ENCODE measurements around the gene SPTSSB. TPM values are rescaled to one million over a fixed set of nuclear protein-coding genes. Genes with fewer than 3 reads are reported as not detected.

The SPTSSB gene
- total and polyA plus RNA-seq, 2 experiments from 2014 or later, result 23.5 to 33.5 TPM

DNA sequence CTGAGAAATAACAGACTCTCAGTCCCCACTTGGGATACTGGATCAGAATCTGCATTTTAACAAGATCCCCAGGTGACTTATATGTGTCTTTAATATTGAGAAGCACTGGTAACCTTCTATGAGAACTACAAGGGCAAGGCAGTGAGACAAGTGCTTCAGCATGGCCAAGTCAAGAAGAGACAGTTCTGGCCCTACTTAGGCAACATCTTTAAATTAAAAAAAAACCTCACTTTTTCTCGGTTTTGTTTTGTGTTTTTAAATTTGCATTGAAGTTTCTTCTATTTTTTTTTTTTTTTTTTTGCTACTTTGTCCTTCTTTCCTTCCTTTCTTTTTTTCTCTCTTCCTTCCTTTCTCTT, 42.5 kb upstream of the SPTSSB start (continued):
- TF ChIP-seq, protein P1, sequence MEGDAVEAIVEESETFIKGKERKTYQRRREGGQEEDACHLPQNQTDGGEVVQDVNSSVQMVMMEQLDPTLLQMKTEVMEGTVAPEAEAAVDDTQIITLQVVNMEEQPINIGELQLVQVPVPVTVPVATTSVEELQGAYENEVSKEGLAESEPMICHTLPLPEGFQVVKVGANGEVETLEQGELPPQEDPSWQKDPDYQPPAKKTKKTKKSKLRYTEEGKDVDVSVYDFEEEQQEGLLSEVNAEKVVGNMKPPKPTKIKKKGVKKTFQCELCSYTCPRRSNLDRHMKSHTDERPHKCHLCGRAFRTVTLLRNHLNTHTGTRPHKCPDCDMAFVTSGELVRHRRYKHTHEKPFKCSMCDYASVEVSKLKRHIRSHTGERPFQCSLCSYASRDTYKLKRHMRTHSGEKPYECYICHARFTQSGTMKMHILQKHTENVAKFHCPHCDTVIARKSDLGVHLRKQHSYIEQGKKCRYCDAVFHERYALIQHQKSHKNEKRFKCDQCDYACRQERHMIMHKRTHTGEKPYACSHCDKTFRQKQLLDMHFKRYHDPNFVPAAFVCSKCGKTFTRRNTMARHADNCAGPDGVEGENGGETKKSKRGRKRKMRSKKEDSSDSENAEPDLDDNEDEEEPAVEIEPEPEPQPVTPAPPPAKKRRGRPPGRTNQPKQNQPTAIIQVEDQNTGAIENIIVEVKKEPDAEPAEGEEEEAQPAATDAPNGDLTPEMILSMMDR (conservative IDR thresholded peaks at IDR 0.05; ENCODE audit: low read depth in 2 of 2), result no peak
- TF ChIP-seq EZH2 (IDR thresholded peaks at IDR 0.05; ENCODE audit: low read depth, unreplicated experiment) (no peak), ETS1 (IDR thresholded peaks at IDR 0.05) (no peak)

- H3K9me2 ChIP-seq (ENCODE audit: insufficient read depth), result no peaks in the 10 kb centered on the region
- H3K27me3 ChIP-seq (ENCODE audit: insufficient read depth), result no peaks in the 10 kb centered on the region
- no peaks in the 10 kb centered on the region for H3K79me2 ChIP-seq (replicated peaks; ENCODE audit: insufficient read depth)
- no peak overlapping the region for H2AFZ ChIP-seq
- H3K27me3 Mint-ChIP-seq (ENCODE audit: insufficient read depth, low read depth, poor library complexity), result peaks cover 6% of the 10 kb centered on the region
- no peak overlapping the region for H3K4me3 Mint-ChIP-seq
- peaks cover 4% of the 10 kb centered on the region; the same call in 1 of the 2 replicates for H3K36me3 ChIP-seq (ENCODE audit: insufficient read depth)
- no peak overlapping the region for H3K4me3 ChIP-seq
- peaks cover 33% of the 10 kb centered on the region for H3K4me1 Mint-ChIP-seq
- peaks cover 24% of the 10 kb centered on the region for H3K36me3 Mint-ChIP-seq (ENCODE audit: low read depth)
- H3K4me1 ChIP-seq (ENCODE audit: insufficient read depth), result peaks cover 9% of the 10 kb centered on the region
- H4K20me1 ChIP-seq (replicated peaks; ENCODE audit: insufficient read depth), result no peaks in the 10 kb centered on the region
- no peak overlapping the region for H3K4me2 ChIP-seq
- H3K27ac Mint-ChIP-seq, result no peak overlapping the region
- H3K9me3 Mint-ChIP-seq, result peaks cover 22% of the 10 kb centered on the region
- H3F3A ChIP-seq (replicated peaks; ENCODE audit: low read depth), result no peaks in the 10 kb centered on the region
- H3K27ac ChIP-seq (ENCODE audit: low read depth), result no peak overlapping the region
- no peak for ATAC-seq
- DNase-seq (ENCODE audit: low spot score), result no peak
- TF ChIP-seq STAT1 (IDR thresholded peaks at IDR 0.05; ENCODE audit: unreplicated experiment) (no peak), REST (IDR thresholded peaks at IDR 0.05; ENCODE audit: unreplicated experiment) (no peak), EZH2 (IDR thresholded peaks at IDR 0.05; ENCODE audit: low read depth, unreplicated experiment) (no peak), JUNB (IDR thresholded peaks at IDR 0.05; ENCODE audit: unreplicated experiment) (no peak), ETS1 (IDR thresholded peaks at IDR 0.05) (no peak), ZNF331 (CRISPR knock-in tag; IDR thresholded peaks at IDR 0.05; ENCODE audit: low read depth) (no peak), EZH2phosphoT487 (IDR thresholded peaks at IDR 0.05; ENCODE audit: unreplicated experiment) (no peak), POLR2AphosphoS5 (IDR thresholded peaks at IDR 0.05; ENCODE audit: low read depth) (no peak)
- TF ChIP-seq, protein P2, sequence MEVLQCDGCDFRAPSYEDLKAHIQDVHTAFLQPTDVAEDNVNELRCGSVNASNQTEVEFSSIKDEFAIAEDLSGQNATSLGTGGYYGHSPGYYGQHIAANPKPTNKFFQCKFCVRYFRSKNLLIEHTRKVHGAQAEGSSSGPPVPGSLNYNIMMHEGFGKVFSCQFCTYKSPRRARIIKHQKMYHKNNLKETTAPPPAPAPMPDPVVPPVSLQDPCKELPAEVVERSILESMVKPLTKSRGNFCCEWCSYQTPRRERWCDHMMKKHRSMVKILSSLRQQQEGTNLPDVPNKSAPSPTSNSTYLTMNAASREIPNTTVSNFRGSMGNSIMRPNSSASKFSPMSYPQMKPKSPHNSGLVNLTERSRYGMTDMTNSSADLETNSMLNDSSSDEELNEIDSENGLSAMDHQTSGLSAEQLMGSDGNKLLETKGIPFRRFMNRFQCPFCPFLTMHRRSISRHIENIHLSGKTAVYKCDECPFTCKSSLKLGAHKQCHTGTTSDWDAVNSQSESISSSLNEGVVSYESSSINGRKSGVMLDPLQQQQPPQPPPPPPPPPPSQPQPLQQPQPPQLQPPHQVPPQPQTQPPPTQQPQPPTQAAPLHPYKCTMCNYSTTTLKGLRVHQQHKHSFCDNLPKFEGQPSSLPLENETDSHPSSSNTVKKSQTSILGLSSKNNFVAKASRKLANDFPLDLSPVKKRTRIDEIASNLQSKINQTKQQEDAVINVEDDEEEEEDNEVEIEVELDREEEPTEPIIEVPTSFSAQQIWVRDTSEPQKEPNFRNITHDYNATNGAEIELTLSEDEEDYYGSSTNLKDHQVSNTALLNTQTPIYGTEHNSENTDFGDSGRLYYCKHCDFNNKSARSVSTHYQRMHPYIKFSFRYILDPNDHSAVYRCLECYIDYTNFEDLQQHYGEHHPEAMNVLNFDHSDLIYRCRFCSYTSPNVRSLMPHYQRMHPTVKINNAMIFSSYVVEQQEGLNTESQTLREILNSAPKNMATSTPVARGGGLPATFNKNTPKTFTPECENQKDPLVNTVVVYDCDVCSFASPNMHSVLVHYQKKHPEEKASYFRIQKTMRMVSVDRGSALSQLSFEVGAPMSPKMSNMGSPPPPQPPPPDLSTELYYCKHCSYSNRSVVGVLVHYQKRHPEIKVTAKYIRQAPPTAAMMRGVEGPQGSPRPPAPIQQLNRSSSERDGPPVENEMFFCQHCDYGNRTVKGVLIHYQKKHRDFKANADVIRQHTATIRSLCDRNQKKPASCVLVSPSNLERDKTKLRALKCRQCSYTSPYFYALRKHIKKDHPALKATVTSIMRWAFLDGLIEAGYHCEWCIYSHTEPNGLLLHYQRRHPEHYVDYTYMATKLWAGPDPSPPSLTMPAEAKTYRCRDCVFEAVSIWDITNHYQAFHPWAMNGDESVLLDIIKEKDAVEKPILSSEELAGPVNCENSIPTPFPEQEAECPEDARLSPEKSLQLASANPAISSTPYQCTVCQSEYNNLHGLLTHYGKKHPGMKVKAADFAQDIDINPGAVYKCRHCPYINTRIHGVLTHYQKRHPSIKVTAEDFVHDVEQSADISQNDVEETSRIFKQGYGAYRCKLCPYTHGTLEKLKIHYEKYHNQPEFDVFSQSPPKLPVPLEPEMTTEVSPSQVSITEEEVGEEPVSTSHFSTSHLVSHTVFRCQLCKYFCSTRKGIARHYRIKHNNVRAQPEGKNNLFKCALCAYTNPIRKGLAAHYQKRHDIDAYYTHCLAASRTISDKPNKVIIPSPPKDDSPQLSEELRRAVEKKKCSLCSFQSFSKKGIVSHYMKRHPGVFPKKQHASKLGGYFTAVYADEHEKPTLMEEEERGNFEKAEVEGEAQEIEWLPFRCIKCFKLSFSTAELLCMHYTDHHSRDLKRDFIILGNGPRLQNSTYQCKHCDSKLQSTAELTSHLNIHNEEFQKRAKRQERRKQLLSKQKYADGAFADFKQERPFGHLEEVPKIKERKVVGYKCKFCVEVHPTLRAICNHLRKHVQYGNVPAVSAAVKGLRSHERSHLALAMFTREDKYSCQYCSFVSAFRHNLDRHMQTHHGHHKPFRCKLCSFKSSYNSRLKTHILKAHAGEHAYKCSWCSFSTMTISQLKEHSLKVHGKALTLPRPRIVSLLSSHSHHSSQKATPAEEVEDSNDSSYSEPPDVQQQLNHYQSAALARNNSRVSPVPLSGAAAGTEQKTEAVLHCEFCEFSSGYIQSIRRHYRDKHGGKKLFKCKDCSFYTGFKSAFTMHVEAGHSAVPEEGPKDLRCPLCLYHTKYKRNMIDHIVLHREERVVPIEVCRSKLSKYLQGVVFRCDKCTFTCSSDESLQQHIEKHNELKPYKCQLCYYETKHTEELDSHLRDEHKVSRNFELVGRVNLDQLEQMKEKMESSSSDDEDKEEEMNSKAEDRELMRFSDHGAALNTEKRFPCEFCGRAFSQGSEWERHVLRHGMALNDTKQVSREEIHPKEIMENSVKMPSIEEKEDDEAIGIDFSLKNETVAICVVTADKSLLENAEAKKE (CRISPR knock-in tag; IDR thresholded peaks at IDR 0.05), result no peak
Measured at GRCh38 chr3:161413127-161413854, 42.0 kb upstream of the SPTSSB start.

All from GM23338 (cell line).